Calu3 (cell line): ENCODE measurements around the gene ALDOB. TPM values are rescaled to one million over a fixed set of nuclear protein-coding genes. Genes with fewer than 3 reads are reported as not detected.

Experiments used
- BruUV-seq: library from RNA; stranded (reverse); fragments of 400-500 nt; replicated peaks from 2 replicates; lab custom pipeline; 2021; lab: Mats Ljungman, UMichigan
- CTCF ChIA-PET: fragments of 300-600 bp; sonication (Branson Sonifier 250); formaldehyde crosslinking; loops from one replicate; lab custom pipeline; 2022; ENCODE audit warnings: antibody characterized with exemption; lab: Charles Lee
- DNase-seq: peaks from one replicate; pipeline ENCODE4 v3.0.0; 2022
- H3K27ac Mint-ChIP-seq: one replicate; pipeline ENCODE4 v1.8.0; 2022; ENCODE audit warnings: mixed read lengths; ENCODE audit not compliant: unreplicated experiment
- H3K27me3 Mint-ChIP-seq: one replicate; pipeline ENCODE4 v1.8.0; 2022; ENCODE audit warnings: mixed read lengths; ENCODE audit not compliant: unreplicated experiment
- H3K36me3 Mint-ChIP-seq: one replicate; pipeline ENCODE4 v1.8.0; 2022; ENCODE audit warnings: mild to moderate bottlenecking, moderate library complexity, mixed read lengths; ENCODE audit not compliant: insufficient read depth, unreplicated experiment
- H3K4me1 Mint-ChIP-seq: one replicate; pipeline ENCODE4 v1.8.0; 2022; ENCODE audit warnings: mild to moderate bottlenecking, low read depth, mixed read lengths; ENCODE audit not compliant: unreplicated experiment
- H3K4me3 Mint-ChIP-seq: one replicate; pipeline ENCODE4 v1.8.0; 2022; ENCODE audit warnings: mild to moderate bottlenecking, low read depth, moderate library complexity, mixed read lengths; ENCODE audit not compliant: unreplicated experiment
- H3K9me3 Mint-ChIP-seq: one replicate; pipeline ENCODE4 v1.8.0; 2022; ENCODE audit warnings: low read depth, mixed read lengths; ENCODE audit not compliant: unreplicated experiment
- CTCF ChIP-seq: fragments of 200-600 bp; IDR thresholded peaks from one replicate; pipeline ENCODE4 v1.8.0; 2022; ENCODE audit warnings: antibody characterized with exemption; ENCODE audit not compliant: unreplicated experiment
- intact Hi-C: fragments of 100-400 bp; cut with micrococcal nuclease; formaldehyde crosslinking; loops from one replicate; pipeline ENCODE4 v1.10.0; 2022; ENCODE audit not compliant: unreplicated experiment
- total RNA-seq: library from RNA; stranded (reverse); gene quantifications from 2 replicates; pipeline ENCODE4 v1.2.3, GENCODE V29; 2022

The ALDOB gene
- total RNA-seq, 1 experiment from 2014 or later: 7.4 TPM

- no peaks in the 10 kb centered on the region for H3K9me3 Mint-ChIP-seq
- no TSS peak for BruUV-seq
These were observed 2.2 kb upstream of the ALDOB start for GRCh38 chr9:101437806-101438232.

GRCh38 chr9:101434998-101435397 lies 576 bp downstream of the ALDOB start:
- TF ChIP-seq CTCF: no peak
- Mint-ChIP-seq H3K27ac (peak overlapping the region; percentile 75), H3K36me3 (no peaks in the 10 kb centered on the region), H3K4me3 (peak overlapping the region; percentile 8), H3K4me1 (peaks cover 34% of the 10 kb centered on the region), H3K27me3 (no peaks in the 10 kb centered on the region), H3K9me3 (no peaks in the 10 kb centered on the region)
- intact Hi-C loops: loop anchor here (2.0 kb wide), 1 partner anchor 36 kb away; the partner anchor contains the start of genes MRPL50 and ZNF189
- DNase-seq: peak; percentile 46
- no TSS peak for BruUV-seq
- CTCF ChIA-PET: interaction anchor here (1.1 kb wide), 1 partner anchor 47 kb away, joined by 3 read pairs; no protein-coding TSS in a partner anchor

More at GRCh38 chr9:101437806-101438232, 2.2 kb upstream of the ALDOB start:
- Mint-ChIP-seq H3K4me1 (peaks cover 35% of the 10 kb centered on the region), H3K27ac (no peak overlapping the region), H3K27me3 (no peaks in the 10 kb centered on the region), H3K36me3 (no peaks in the 10 kb centered on the region), H3K4me3 (no peak overlapping the region)
- intact Hi-C loops: no loop called here
- DNase-seq: no peak
- CTCF ChIA-PET: interaction anchor here (1.5 kb wide), 1 partner anchor 10 kb away, joined by 4 read pairs; no protein-coding TSS in a partner anchor
- no peak for TF ChIP-seq CTCF

GRCh38 chr9:101433229-101433628 lies 2.3 kb downstream of the ALDOB start:
- no peak for TF ChIP-seq CTCF
- H3K9me3 Mint-ChIP-seq: peaks cover 3% of the 10 kb centered on the region
- intact Hi-C loops: no loop called here
- no TSS peak for BruUV-seq
- H3K27ac Mint-ChIP-seq: peak overlapping the region; percentile 65
- CTCF ChIA-PET: no interaction called here
- peaks cover 39% of the 10 kb centered on the region for H3K4me1 Mint-ChIP-seq
- H3K4me3 Mint-ChIP-seq: no peak overlapping the region
- H3K27me3 Mint-ChIP-seq: no peaks in the 10 kb centered on the region
- no peak for DNase-seq
- H3K36me3 Mint-ChIP-seq: peaks cover 3% of the 10 kb centered on the region

- H3K4me1 Mint-ChIP-seq: peaks cover 43% of the 10 kb centered on the region
These were observed 2.8 kb downstream of the ALDOB start for GRCh38 chr9:101432740-101433139.

More at GRCh38 chr9:101432740-101433139, 2.8 kb downstream of the ALDOB start:
- Mint-ChIP-seq H3K27ac (no peak overlapping the region), H3K27me3 (no peaks in the 10 kb centered on the region), H3K36me3 (peaks cover 6% of the 10 kb centered on the region), H3K9me3 (peaks cover 3% of the 10 kb centered on the region), H3K4me3 (no peak overlapping the region)
- TF ChIP-seq CTCF: no peak
- intact Hi-C loops: no loop called here
- no TSS peak for BruUV-seq
- CTCF ChIA-PET: no interaction called here
- no peak for DNase-seq
